Activated naive CD8-positive, alpha-beta T cell treated with anti-CD3 and anti-CD28 coated beads, Interleukin-2, amount 10 ng/mL, durations not matched to agents 7 days and 5 days (primary cell): ENCODE data around the gene EMC10. TPM values are rescaled to one million over a fixed set of nuclear protein-coding genes. Genes with fewer than 3 reads are reported as not detected.
A peak's percentile ranks its signal among the peaks of the same experiment; 100 is the strongest.

ENCODE experiments used
- ATAC-seq: fragments of 150-1000 bp; cut with Tn5 transposase; one replicate; pipeline ENCODE4 v1.10.0; 2021; ENCODE audit warnings: low read depth, moderate library complexity
- POLR2A ChIA-PET: fragments of 350-600 bp; sonication (Branson Sonifier 250); formaldehyde crosslinking; loops from one replicate; lab custom pipeline; 2021; ENCODE audit warnings: antibody characterized with exemption; lab: Charles Lee
- DNase-seq: peaks from one replicate; pipeline ENCODE4 v3.0.0; 2021
- H3K27ac Mint-ChIP-seq: one replicate; pipeline ENCODE4 v1.8.0; 2022; ENCODE audit warnings: mild to moderate bottlenecking, mixed read lengths
- H3K27me3 Mint-ChIP-seq: one replicate; pipeline ENCODE4 v1.8.0; 2022; ENCODE audit warnings: mild to moderate bottlenecking, moderate library complexity, mixed read lengths
- H3K36me3 Mint-ChIP-seq: one replicate; pipeline ENCODE4 v1.8.0; 2021; ENCODE audit warnings: mild to moderate bottlenecking, mixed read lengths
- H3K4me1 Mint-ChIP-seq: one replicate; pipeline ENCODE4 v1.8.0; 2021; ENCODE audit warnings: mixed read lengths
- H3K4me3 Mint-ChIP-seq: one replicate; pipeline ENCODE4 v1.8.0; 2022; ENCODE audit warnings: mild to moderate bottlenecking, moderate library complexity, mixed read lengths
- H3K9me3 Mint-ChIP-seq: one replicate; pipeline ENCODE4 v1.8.0; 2021; ENCODE audit warnings: mixed read lengths
- total RNA-seq, 2 experiments: library from RNA; stranded (reverse); gene quantifications; one replicate each; pipeline ENCODE4 v1.2.3, GENCODE V29; 2021

Gene EMC10
- total RNA-seq, 2 experiments from 2014 or later, result 56.0 to 60.7 TPM

DNA sequence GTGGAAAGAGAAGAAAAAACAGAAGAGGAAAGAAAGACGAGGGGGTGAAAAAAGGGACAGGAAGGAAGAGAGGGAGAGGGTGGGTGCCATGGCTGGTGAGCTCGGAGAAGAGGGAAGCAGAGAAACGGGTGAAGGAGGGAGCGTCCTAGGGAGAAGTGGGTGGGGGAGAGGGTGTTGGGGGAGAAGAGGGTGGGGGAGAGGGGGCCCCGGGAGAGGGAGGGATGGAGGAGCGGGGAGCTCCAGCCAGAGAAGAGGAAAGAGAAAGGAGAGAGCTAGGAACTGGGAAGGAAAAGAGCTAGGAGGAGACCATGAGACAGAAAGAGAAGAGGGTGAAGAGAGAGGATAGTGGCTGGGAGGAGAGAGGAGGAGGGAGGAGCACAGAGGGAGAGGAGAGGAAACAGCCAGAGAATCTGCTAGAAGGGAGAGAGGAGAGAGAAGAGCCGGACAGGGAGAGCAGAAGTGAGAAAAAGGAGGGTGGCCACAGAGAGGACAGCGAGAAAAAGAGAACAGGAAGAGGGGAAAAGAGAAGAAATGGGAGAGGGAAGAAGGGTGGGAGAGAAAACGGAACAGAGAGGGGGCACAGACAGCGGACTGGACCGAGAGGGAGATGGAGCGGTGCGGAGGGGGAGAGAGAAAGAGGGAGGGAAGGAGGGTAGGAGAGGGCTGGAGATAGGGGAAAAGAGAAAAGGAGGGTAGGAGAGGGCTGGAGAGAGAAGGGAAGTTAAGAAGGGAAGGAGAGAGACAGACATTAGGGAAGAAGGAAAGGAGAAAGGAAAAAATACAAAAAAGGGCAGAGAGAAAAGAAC, 12.3 kb downstream of the EMC10 start:
- no peak for ATAC-seq
- peaks cover 19% of the 10 kb centered on the region for H3K4me1 Mint-ChIP-seq
- H3K4me3 Mint-ChIP-seq, result no peak overlapping the region
- H3K27me3 Mint-ChIP-seq, result peaks cover 5% of the 10 kb centered on the region
- POLR2A ChIA-PET, result interaction anchor here (0.7 kb wide), 1 partner anchor 22 kb away, joined by 3 read pairs; no protein-coding TSS in a partner anchor
- no peaks in the 10 kb centered on the region for H3K9me3 Mint-ChIP-seq
- DNase-seq, result no peak
- peaks cover 18% of the 10 kb centered on the region for H3K36me3 Mint-ChIP-seq
- H3K27ac Mint-ChIP-seq, result peak overlapping the region; percentile 19

- ATAC-seq (no peak), DNase-seq (no peak)
- Mint-ChIP-seq H3K4me3 (no peak overlapping the region), H3K4me1 (peaks cover 19% of the 10 kb centered on the region), H3K27ac (no peak overlapping the region), H3K27me3 (peaks cover 5% of the 10 kb centered on the region), H3K36me3 (peaks cover 18% of the 10 kb centered on the region), H3K9me3 (no peaks in the 10 kb centered on the region)
- POLR2A ChIA-PET, result no interaction called here
These were observed 13.2 kb downstream of the EMC10 start for GRCh38 chr19:50489461-50490011.

- H3K4me3 Mint-ChIP-seq, result no peak overlapping the region
These were observed 14.1 kb downstream of the EMC10 start for GRCh38 chr19:50490411-50490811.

DNA sequence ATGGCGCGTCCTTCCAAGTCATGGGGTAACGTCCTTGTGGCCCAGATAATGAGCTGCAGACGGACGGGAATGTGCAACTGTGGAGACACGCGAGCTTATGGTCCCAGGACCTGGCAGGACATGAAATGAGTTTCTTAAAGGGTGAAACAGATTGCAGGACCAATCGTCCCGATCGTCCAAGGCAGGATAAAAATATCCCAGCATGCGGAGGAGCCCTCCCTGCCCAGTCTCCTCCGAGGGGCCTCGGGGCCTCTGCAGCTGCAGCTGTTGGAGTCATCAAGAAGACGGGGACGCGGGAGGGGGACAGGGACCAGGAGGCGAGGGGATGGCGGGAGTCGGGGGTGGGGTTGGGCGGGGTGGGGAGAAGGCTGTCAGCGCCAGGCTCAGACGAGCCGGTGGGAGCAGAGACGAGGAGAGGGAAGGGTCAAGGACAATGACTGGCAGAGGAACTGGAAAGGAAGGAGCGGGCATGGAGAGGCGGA, 14.7 kb downstream of the EMC10 start:
- Mint-ChIP-seq H3K27me3 (peaks cover 5% of the 10 kb centered on the region), H3K4me3 (no peak overlapping the region), H3K27ac (no peak overlapping the region), H3K4me1 (peaks cover 19% of the 10 kb centered on the region), H3K36me3 (peaks cover 7% of the 10 kb centered on the region), H3K9me3 (no peaks in the 10 kb centered on the region)
- ATAC-seq (no peak), DNase-seq (no peak)
- POLR2A ChIA-PET, result no interaction called here

More at GRCh38 chr19:50490411-50490811, 14.1 kb downstream of the EMC10 start:
- ATAC-seq, result no peak
- Mint-ChIP-seq H3K36me3 (peaks cover 12% of the 10 kb centered on the region), H3K4me1 (peaks cover 19% of the 10 kb centered on the region), H3K27me3 (peaks cover 5% of the 10 kb centered on the region), H3K27ac (no peak overlapping the region), H3K9me3 (no peaks in the 10 kb centered on the region)
- no peak for DNase-seq
- POLR2A ChIA-PET, result no interaction called here

- peak overlapping the region; percentile 33 for H3K27ac Mint-ChIP-seq
- H3K27me3 Mint-ChIP-seq, result peaks cover 5% of the 10 kb centered on the region
- peak overlapping the region; percentile 61 for H3K4me3 Mint-ChIP-seq
- ATAC-seq (peak; percentile 88), DNase-seq (no peak)
- no peaks in the 10 kb centered on the region for H3K9me3 Mint-ChIP-seq
- peaks cover 2% of the 10 kb centered on the region for H3K36me3 Mint-ChIP-seq
- POLR2A ChIA-PET, result no interaction called here
- H3K4me1 Mint-ChIP-seq, result peaks cover 17% of the 10 kb centered on the region
These were observed 16.2 kb downstream of the EMC10 start for GRCh38 chr19:50492303-50493052.

DNA sequence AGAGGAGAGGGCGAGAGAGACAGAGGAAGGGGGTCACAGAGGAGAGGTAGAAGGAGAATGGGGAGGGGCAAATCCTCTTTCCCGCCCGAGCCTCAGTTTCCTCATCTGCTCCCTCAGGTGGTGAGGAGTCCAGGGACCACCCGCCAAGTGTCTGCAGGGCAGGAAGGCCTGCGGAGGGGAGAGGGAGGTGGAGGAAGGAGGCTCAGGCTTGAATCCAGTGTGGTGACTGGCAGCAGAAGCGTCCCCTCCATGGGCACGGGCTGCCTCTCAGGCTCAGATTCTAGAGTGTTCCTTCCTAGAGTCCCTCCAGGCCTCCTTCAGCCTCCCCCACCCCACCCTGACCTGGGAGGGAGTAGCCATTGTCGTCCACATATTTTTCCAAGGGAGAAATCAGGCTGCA, 16.9 kb downstream of the EMC10 start:
- POLR2A ChIA-PET, result no interaction called here
- Mint-ChIP-seq H3K36me3 (no peaks in the 10 kb centered on the region), H3K27ac (no peak overlapping the region)

GRCh38 chr19:50494186-50495019, 18.1 kb downstream of the EMC10 start:
- POLR2A ChIA-PET, result interaction anchor here (0.6 kb wide), 1 partner anchor 131 kb away, joined by 3 read pairs; no protein-coding TSS in a partner anchor
- DNase-seq, result no peak
- Mint-ChIP-seq H3K36me3 (no peaks in the 10 kb centered on the region), H3K4me1 (peaks cover 13% of the 10 kb centered on the region), H3K27ac (no peak overlapping the region), H3K27me3 (peaks cover 5% of the 10 kb centered on the region), H3K9me3 (no peaks in the 10 kb centered on the region), H3K4me3 (no peak overlapping the region)
- no peak for ATAC-seq

More for the DNA sequence above, 16.9 kb downstream of the EMC10 start:
- H3K4me1 Mint-ChIP-seq, result peaks cover 15% of the 10 kb centered on the region
- DNase-seq, result no peak
- H3K27me3 Mint-ChIP-seq, result peaks cover 5% of the 10 kb centered on the region
- no peak for ATAC-seq
- no peak overlapping the region for H3K4me3 Mint-ChIP-seq
- no peaks in the 10 kb centered on the region for H3K9me3 Mint-ChIP-seq

GRCh38 chr19:50495020-50495531, 18.8 kb downstream of the EMC10 start:
- peaks cover 13% of the 10 kb centered on the region for H3K4me1 Mint-ChIP-seq
- H3K36me3 Mint-ChIP-seq, result no peaks in the 10 kb centered on the region
- no peak for DNase-seq
- no peak for ATAC-seq
- POLR2A ChIA-PET, result interaction anchor here (0.6 kb wide), 1 partner anchor 131 kb away, joined by 3 read pairs; no protein-coding TSS in a partner anchor
- H3K27ac Mint-ChIP-seq, result peak overlapping the region; percentile 4
- H3K27me3 Mint-ChIP-seq, result peaks cover 5% of the 10 kb centered on the region
- H3K4me3 Mint-ChIP-seq, result no peak overlapping the region
- H3K9me3 Mint-ChIP-seq, result no peaks in the 10 kb centered on the region

DNA sequence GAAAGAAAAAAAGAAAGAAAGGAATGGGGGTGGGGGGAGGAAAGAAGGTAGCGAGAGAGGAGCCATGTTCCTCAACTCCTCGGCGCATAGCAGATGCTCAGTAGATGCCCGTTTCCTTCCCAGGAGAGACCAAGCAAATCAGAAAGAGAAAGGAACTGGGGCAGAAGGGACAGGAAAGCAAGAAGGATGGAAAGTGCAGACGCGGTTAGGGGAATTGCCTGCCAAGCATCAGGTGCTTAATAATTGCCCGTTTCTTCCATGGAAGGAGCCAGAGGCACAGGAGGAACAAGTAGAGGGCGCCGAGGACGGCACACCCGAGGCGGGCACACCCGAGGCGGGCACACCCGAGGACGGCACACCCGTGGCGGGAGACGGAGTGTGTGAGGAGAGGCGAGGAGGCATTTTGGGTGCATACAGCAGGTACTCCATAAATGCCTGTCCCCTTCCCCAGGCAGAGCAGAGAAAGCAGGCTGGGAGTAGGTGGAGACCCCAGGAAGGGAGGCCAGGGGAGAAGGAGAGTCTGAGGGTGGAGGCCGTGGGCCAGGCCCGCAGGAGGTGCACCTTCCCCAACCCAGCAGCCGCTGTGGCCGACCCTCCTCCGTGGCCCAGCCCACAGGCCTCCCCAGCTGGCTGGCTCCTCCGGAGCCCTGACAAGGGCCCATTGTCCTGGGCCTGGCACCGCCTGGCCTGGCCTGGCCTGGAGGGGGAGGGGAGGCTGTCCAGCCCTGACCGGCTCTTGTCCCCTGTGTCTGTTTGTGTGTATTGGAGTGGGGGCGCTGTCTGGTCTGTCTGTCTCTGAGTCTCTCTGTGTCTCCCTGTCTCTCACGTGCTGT, 20.1 kb downstream of the EMC10 start:
- H3K27ac Mint-ChIP-seq, result no peak overlapping the region
- peaks cover 5% of the 10 kb centered on the region for H3K27me3 Mint-ChIP-seq
- H3K4me1 Mint-ChIP-seq, result peaks cover 11% of the 10 kb centered on the region
- no peaks in the 10 kb centered on the region for H3K9me3 Mint-ChIP-seq
- POLR2A ChIA-PET, result no interaction called here
- no peak for ATAC-seq
- DNase-seq, result no peak
- no peaks in the 10 kb centered on the region for H3K36me3 Mint-ChIP-seq
- H3K4me3 Mint-ChIP-seq, result no peak overlapping the region

GRCh38 chr19:50497022-50497405, 20.7 kb downstream of the EMC10 start:
- Mint-ChIP-seq H3K27me3 (peaks cover under 1% of the 10 kb centered on the region), H3K9me3 (no peaks in the 10 kb centered on the region), H3K27ac (no peak overlapping the region), H3K4me1 (peaks cover 5% of the 10 kb centered on the region), H3K36me3 (no peaks in the 10 kb centered on the region), H3K4me3 (no peak overlapping the region)
- POLR2A ChIA-PET, result no interaction called here
- DNase-seq (no peak), ATAC-seq (no peak)

DNA sequence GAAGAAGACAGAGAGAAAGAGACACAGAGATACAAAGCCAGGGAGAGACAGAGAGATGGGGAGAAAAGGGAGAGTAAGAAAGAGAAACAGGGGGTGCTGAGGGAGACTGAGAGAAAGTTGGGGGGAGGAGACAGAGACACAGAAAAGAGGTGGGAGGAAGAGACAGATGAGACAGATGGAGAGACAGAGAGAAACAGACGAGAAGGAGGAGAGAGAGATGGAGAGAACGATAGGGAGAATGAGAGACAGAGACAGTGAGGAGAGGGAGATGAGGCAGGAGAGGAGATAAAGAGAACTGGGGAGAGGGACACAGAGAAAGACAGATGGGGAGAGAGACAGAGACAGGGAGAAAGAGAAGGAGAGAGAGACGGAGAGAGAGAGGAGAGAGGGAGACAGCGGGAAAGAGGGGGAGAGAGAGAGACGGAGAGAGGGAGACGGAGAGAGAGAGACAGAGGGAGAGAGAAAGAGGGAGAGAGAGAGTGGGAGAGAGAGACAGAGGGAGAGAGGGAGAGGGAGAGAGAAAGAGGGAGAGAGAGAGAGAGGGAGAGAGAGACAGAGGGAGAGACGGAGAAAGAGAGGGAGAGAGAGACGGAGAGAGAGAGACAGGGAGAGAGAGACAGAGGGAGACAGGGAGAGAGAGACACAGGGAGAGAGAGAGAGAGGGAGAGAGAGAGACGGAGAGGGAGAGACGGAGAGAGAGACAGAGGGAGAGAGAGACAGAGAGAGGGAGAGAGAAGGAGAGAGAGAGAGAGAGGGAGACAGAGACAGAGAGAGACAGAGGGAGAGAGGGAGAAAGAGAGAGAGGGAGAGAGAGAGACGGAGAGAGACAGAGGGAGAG, 22.1 kb downstream of the EMC10 start:
- no peak for ATAC-seq
- H3K4me1 Mint-ChIP-seq, result no peaks in the 10 kb centered on the region

More for the DNA sequence above, 22.1 kb downstream of the EMC10 start:
- no peak for DNase-seq
- no peak overlapping the region for H3K27ac Mint-ChIP-seq
- H3K36me3 Mint-ChIP-seq, result no peaks in the 10 kb centered on the region
- POLR2A ChIA-PET, result no interaction called here
- no peak overlapping the region for H3K4me3 Mint-ChIP-seq
- no peaks in the 10 kb centered on the region for H3K27me3 Mint-ChIP-seq
- H3K9me3 Mint-ChIP-seq, result no peaks in the 10 kb centered on the region
